ENCODE results near the gene GPC5. TPM values are rescaled to one million over a fixed set of nuclear protein-coding genes. Genes with fewer than 3 reads are reported as not detected.

The GPC5 gene
- total RNA-seq, 1 experiment from 2014 or later: 0.15 TPM

DNA sequence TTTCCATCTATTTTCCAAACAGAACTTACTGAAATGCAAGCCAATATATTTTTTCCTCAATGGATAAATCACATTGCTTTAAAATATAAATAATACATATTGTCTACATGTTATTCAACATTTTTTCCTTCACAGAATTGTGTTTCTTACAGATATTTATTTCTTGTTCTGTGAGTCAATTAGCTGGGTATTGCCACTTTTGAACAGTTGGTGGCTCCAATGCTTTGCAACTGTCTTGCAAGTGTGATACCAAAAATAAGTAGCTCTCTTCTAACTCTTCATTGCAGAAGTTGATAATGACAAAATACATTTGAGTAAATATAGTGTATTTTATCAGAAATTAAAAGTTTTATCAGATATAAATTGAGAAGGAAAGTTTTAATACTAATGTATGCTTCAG, 17.1 kb upstream of the GPC5 start:
- TF ChIP-seq CTCF (conservative IDR thresholded peaks at IDR 0.05): peak; percentile 56; the same call in 2 of the 3 replicates
- DNase-seq: no peak
- H3K18ac ChIP-seq (ENCODE audit: insufficient read length, low read depth, low read length): no peak overlapping the region
- H2AFZ ChIP-seq (ENCODE audit: low read length): no peak overlapping the region
- H2BK20ac ChIP-seq (ENCODE audit: low read depth, low read length, poor library complexity, severe bottlenecking): no peak overlapping the region
- H2AK5ac ChIP-seq (ENCODE audit: insufficient read length, low read length): no peak overlapping the region
- H3K27me3 ChIP-seq (ENCODE audit: insufficient read depth, low read length): no peaks in the 10 kb centered on the region
- no peak overlapping the region for H3T11ph ChIP-seq (ENCODE audit: low read length)
- no peak overlapping the region for H3K27ac ChIP-seq (ENCODE audit: insufficient read length, low read depth, low read length)
- no peaks in the 10 kb centered on the region for H3K36me3 Mint-ChIP-seq (ENCODE audit: insufficient read depth in 1 of 3, low read depth in 3 of 3)
- no peak overlapping the region for H4K91ac ChIP-seq (ENCODE audit: insufficient read length, low read depth, low read length)
- H4K5ac ChIP-seq (ENCODE audit: insufficient read length, low read depth, low read length): no peak overlapping the region
- H3K4me1 ChIP-seq (ENCODE audit: insufficient read depth, low read length): no peaks in the 10 kb centered on the region
- no peak overlapping the region for H2BK12ac ChIP-seq (ENCODE audit: insufficient read length, low read depth, low read length)
- no peak overlapping the region for H2BK120ac ChIP-seq (ENCODE audit: low read depth, low read length, poor library complexity, severe bottlenecking)
- H3K27me3 Mint-ChIP-seq (ENCODE audit: low read depth): no peaks in the 10 kb centered on the region; the same call in 1 of the 2 replicates
- no peak overlapping the region for H3K4me3 Mint-ChIP-seq
- no peaks in the 10 kb centered on the region for H3K79me1 ChIP-seq (ENCODE audit: insufficient read depth, low read depth, low read length, poor library complexity, severe bottlenecking)
- H4K20me1 ChIP-seq (ENCODE audit: control insufficient read depth, insufficient read depth, insufficient read length): no peaks in the 10 kb centered on the region
- no peak overlapping the region for H4K8ac ChIP-seq (replicated peaks; ENCODE audit: insufficient read length, low read depth, low read length)
- no peak overlapping the region for H3K4ac ChIP-seq (ENCODE audit: low read depth, low read length)
- no peaks in the 10 kb centered on the region for H3K4me1 Mint-ChIP-seq
- H3K4me2 ChIP-seq (ENCODE audit: insufficient read depth, insufficient read length, low read length): no peak overlapping the region
- no peaks in the 10 kb centered on the region for H3K9me3 Mint-ChIP-seq
- no peaks in the 10 kb centered on the region for H3K79me2 ChIP-seq (ENCODE audit: insufficient read depth, low read length)
- no peak overlapping the region for H3K14ac ChIP-seq (ENCODE audit: insufficient read depth, low read length)
- no peak overlapping the region for H2BK15ac ChIP-seq (ENCODE audit: low read depth, low read length)
- H3K56ac ChIP-seq (ENCODE audit: insufficient read length, low read depth, low read length): no peak overlapping the region
- H3K27ac Mint-ChIP-seq: no peak overlapping the region
- H3K9me3 ChIP-seq (ENCODE audit: control insufficient read depth, low read depth, low read length): no peaks in the 10 kb centered on the region
- no peaks in the 10 kb centered on the region for H3K23me2 ChIP-seq (ENCODE audit: insufficient read length, low read depth, low read length, poor library complexity, severe bottlenecking)
- no peak overlapping the region for H2BK5ac ChIP-seq (ENCODE audit: insufficient read length, low read length)
- no peak overlapping the region for H3K9ac ChIP-seq (ENCODE audit: extremely low read depth, insufficient read length, low read length)
- no peak overlapping the region for H3K23ac ChIP-seq (ENCODE audit: insufficient read length, low read depth, low read length)

Measured in H9 (cell line).